Measurements from ENCODE around the gene TRIM25. TPM values are rescaled to one million over a fixed set of nuclear protein-coding genes. Genes with fewer than 3 reads are reported as not detected.

Gene TRIM25, protein sequence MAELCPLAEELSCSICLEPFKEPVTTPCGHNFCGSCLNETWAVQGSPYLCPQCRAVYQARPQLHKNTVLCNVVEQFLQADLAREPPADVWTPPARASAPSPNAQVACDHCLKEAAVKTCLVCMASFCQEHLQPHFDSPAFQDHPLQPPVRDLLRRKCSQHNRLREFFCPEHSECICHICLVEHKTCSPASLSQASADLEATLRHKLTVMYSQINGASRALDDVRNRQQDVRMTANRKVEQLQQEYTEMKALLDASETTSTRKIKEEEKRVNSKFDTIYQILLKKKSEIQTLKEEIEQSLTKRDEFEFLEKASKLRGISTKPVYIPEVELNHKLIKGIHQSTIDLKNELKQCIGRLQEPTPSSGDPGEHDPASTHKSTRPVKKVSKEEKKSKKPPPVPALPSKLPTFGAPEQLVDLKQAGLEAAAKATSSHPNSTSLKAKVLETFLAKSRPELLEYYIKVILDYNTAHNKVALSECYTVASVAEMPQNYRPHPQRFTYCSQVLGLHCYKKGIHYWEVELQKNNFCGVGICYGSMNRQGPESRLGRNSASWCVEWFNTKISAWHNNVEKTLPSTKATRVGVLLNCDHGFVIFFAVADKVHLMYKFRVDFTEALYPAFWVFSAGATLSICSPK
- 19.6 and 24.5 TPM in 2 replicates for total RNA-seq

DNA sequence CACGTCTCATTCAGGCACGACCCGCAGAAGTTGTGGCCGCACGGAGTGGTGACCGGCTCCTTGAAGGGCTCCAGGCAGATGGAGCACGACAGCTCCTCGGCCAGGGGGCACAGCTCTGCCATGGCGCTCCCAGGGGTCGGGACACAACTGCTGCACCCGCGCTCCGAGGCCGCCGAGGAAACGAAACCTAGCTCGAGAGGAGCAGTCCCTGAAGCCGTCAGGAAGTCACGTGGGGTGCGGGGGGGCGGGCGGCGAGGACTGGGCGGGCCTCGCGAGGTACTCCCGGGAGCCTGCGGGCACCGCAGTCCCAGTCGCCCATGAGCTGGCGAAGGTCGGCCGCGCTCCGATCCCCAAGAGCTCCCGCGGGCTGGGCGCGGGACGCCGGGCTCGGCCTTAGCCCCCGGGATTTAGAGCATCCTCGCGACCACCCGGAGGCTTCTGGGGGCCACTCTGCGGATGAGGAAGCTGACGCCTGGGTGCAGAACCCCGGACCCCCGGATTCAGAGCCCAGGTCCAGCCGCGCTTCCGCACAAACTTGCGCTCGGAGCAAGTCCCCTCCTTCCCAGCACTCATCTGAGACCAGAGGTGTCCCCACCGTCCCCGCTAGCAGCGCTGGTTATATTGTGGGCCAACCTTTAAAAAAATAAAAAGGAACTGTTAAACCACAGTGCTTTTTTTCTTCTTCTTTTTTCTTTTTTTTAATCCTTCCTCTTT lies at the start of gene TRIM25:
TRIM25 (minus strand) TSS at position 183 of the 714 bp plus-strand sequence; CDS start at position 122, 61 bp downstream.

DNA sequence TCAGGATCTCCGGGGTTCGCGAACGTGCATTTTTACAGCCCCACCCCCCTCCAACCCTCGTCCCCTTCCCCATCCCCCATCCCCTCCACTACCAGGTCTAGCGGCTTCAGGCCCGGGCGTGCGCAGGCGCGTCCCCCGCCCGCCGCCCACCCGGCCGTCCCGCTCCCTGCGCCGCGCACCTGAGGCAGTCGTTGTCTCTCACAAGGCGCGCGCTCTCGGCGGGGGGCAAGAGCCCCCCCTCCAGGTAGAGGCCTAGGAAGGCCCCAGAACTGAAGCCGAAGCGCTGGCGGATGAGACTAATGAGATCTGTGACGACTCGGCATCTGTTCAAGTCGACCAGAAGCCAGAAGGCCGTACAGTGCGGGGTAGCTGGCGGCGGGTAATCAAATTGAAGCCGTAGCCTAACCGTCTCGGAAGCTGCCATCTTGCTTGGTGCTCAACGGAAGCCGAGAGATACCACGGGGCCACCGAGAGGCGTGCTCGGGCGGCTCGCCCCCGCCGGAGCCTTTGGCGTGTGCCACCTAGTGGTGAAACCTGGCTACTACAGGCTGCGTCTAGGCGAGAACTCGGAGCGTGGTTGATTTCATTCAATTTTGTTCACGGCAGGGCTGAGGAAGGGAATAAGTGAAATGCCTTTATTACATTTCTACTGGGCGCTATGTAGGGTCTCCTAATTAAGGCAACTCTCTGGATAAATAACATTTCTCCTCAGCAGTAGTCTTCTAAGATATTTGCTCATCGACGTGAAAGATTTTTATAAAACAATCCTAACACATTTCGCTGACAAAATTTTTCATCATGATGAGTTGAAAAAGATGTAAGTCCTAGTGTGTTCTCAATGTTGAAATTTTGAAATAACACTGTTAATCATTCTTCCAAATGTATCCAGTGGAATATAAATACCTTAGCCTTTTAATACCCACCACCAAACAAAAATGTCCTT lies 47.0 kb upstream of the TRIM25 start, which contains the start of gene COIL:
COIL (minus strand) TSS at position 455 of the 943 bp plus-strand sequence; CDS start at position 424, 31 bp downstream.

Other genes starting within 250 kb of the TRIM25 start
- 0.53 and 0.87 TPM in 2 replicates for gene C17orf67, start 80.1 kb downstream of the TRIM25 start, total RNA-seq
- 4.0 and 5.0 TPM in 2 replicates for gene DGKE, start 79.9 kb downstream of the TRIM25 start, total RNA-seq
- gene COIL, start 47.0 kb upstream of the TRIM25 start, total RNA-seq, result 11.1 and 11.9 TPM in 2 replicates
- 54.6 and 75.9 TPM in 2 replicates for gene SCPEP1, start 64.1 kb upstream of the TRIM25 start, total RNA-seq
- gene AKAP1, start 171.2 kb upstream of the TRIM25 start, total RNA-seq, result 12.2 and 17.6 TPM in 2 replicates

Data from aortic smooth muscle cell (primary cell).